Endodermal cell (in vitro differentiated cells): ENCODE results near the gene PLA2G7. TPM values are rescaled to one million over a fixed set of nuclear protein-coding genes. Genes with fewer than 3 reads are reported as not detected.
"Not testable (repeated sequence)": the region's sequence is repeated elsewhere in the genome, so short reads cannot be mapped to it uniquely, and the experiment has no call there.

Experiments used
- DNase-seq: peaks from one replicate; pipeline ENCODE4 v3.0.0-alpha.2; 2017
- H3K27ac ChIP-seq: 2 replicates; pipeline ENCODE4 v1.5.1; 2013; ENCODE audit warnings: mild to moderate bottlenecking, low read depth, low read length, moderate library complexity
- H3K27me3 ChIP-seq: 2 replicates; pipeline ENCODE4 v1.6.1; 2013; ENCODE audit warnings: mild to moderate bottlenecking, low read length, moderate library complexity; ENCODE audit not compliant: insufficient read depth, control insufficient read depth, poor library complexity, severe bottlenecking
- H3K36me3 ChIP-seq: 2 replicates; pipeline ENCODE4 v1.7.0; 2013; ENCODE audit warnings: mild to moderate bottlenecking, low read length, moderate library complexity; ENCODE audit not compliant: control insufficient read depth, insufficient read depth
- H3K4me1 ChIP-seq: one replicate; pipeline ENCODE4 v1.7.0; 2013; ENCODE audit warnings: low read length; ENCODE audit not compliant: control insufficient read depth, insufficient read depth
- H3K4me3 ChIP-seq: 2 replicates; pipeline ENCODE4 v1.5.1; 2013; ENCODE audit warnings: mild to moderate bottlenecking, low read length, moderate library complexity
- H3K9ac ChIP-seq: 2 replicates; pipeline ENCODE4 v1.6.1; 2013; ENCODE audit warnings: mild to moderate bottlenecking, low read length, moderate library complexity; ENCODE audit not compliant: poor library complexity, severe bottlenecking; ENCODE audit errors: extremely low read depth
- H3K9me3 ChIP-seq: 2 replicates; pipeline ENCODE4 v1.6.1; 2013; ENCODE audit warnings: mild to moderate bottlenecking, low read length, moderate library complexity; ENCODE audit not compliant: control insufficient read depth
- H3K27ac Mint-ChIP-seq: 2 replicates; pipeline ENCODE4 v1.8.0; 2020; ENCODE audit warnings: mixed read lengths
- H3K27me3 Mint-ChIP-seq: 2 replicates; pipeline ENCODE4 v1.8.0; 2021; ENCODE audit warnings: mild to moderate bottlenecking, mixed read lengths; ENCODE audit not compliant: insufficient read depth
- H3K36me3 Mint-ChIP-seq: 2 replicates; pipeline ENCODE4 v1.8.0; 2020; ENCODE audit warnings: low read depth, mixed read lengths
- H3K4me1 Mint-ChIP-seq: 2 replicates; pipeline ENCODE4 v1.8.0; 2020; ENCODE audit warnings: mixed read lengths
- H3K4me3 Mint-ChIP-seq: 2 replicates; pipeline ENCODE4 v1.8.0; 2020; ENCODE audit warnings: mild to moderate bottlenecking, moderate library complexity, mixed read lengths
- H3K9me3 Mint-ChIP-seq: 2 replicates; pipeline ENCODE4 v1.8.0; 2020; ENCODE audit warnings: mild to moderate bottlenecking, mixed read lengths
- CTCF ChIP-seq: fragments of 200-600 bp; sonication (generic); conservative IDR thresholded peaks from 2 replicates; pipeline ENCODE4 v1.5.0; 2021; ENCODE audit warnings: antibody characterized with exemption, mild to moderate bottlenecking
- WGBS, 2 experiments: methylation state at CpG; one replicate each; pipeline versions ENCODE4 v1.1.5 to v1.1.7; 2013; ENCODE audit warnings: missing lambda C conversion rate in 2 of 2, mixed read lengths in 1 of 2; ENCODE audit not compliant: insufficient coverage in 1 of 2, insufficient read length in 1 of 2; 5-methylcytosine and 5-hydroxymethylcytosine counted together
- total RNA-seq, 2 donors: library from RNA; stranded (reverse); fragmentation: NEBNext Ultra II Directional in 1 of 2; extraction: Animal tissue kit (Norgen Biotek cat#: 25700) in 1 of 2; gene quantifications; 2 replicates in 1 of 2; 3 replicates in 1 of 2; pipeline ENCODE4 v1.2.1, GENCODE V29; 2021

PLA2G7 gene
- total RNA-seq, 2 donors from 2014 or later = 1.1 to 3.2 TPM

DNA sequence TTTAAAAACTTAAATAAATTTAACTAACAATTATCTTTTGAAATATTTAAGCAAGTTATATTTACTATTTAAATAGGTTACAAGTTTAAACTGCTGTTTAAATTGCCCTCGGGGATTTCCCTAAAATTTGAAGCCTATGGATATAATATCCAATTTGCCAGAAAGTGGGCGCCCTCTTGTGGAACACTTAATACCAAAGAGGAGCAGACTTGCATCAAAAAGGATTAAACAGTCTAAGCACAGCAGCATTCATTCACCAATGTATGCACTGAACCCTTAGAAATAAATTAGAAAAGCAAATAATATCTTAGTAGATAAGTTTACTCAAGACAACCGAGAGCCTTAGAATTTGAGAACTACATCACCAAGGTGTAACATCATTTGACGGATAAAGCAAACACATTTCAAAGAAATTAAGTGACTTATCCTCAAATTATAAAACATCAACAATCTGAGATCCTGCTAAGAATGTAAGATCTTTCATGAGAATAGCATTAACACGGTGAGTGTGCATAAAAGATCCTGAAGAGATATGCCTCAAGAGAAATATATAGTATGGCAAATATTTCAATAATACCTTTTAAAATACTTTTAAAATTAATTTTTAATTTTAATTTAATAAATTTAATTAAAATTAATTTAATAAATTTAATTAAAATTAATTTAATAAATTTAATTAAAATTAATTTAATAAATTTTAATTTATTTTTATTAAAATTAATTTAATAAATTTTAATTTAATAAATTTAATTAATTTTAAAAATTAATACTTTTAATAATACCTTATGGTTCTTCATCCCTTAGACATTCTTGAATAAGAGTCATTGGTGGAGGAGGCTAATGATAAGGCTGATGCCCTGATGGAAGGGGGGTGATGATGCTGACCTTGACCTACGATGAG lies 46.6 kb upstream of the PLA2G7 start:
- Histone ChIP-seq H3K9me3 (no peaks in the 10 kb centered on the region), H3K36me3 (no peaks in the 10 kb centered on the region), H3K4me1 (no peaks in the 10 kb centered on the region), H3K27me3 (no peaks in the 10 kb centered on the region), H3K27ac (no peak overlapping the region), H3K9ac (no peak overlapping the region), H3K4me3 (no peak overlapping the region)
- H3K9me3 Mint-ChIP-seq = no peaks in the 10 kb centered on the region
- no peaks in the 10 kb centered on the region for H3K36me3 Mint-ChIP-seq
- no peak overlapping the region for H3K4me3 Mint-ChIP-seq
- WGBS, 2 experiments = 49 to 83% methylated on average over 1 to 5 of the region's 6 CpGs
- peak; percentile 89 for TF ChIP-seq CTCF
- H3K4me1 Mint-ChIP-seq = no peaks in the 10 kb centered on the region
- H3K27ac Mint-ChIP-seq = no peak overlapping the region
- peak; percentile 71 for DNase-seq
- peaks cover 3% of the 10 kb centered on the region for H3K27me3 Mint-ChIP-seq

- Mint-ChIP-seq H3K4me1 (no peaks in the 10 kb centered on the region), H3K4me3 (no peak overlapping the region), H3K27ac (no peak overlapping the region), H3K9me3 (peaks cover 11% of the 10 kb centered on the region), H3K27me3 (peaks cover 3% of the 10 kb centered on the region), H3K36me3 (no peaks in the 10 kb centered on the region)
- H3K27ac ChIP-seq = no peak overlapping the region
- H3K36me3 ChIP-seq = no peaks in the 10 kb centered on the region
- H3K4me3 ChIP-seq = no peak overlapping the region
- WGBS, 2 experiments = 90 to 93% methylated on average over 9 to 11 of the region's 12 CpGs
- H3K4me1 ChIP-seq = no peaks in the 10 kb centered on the region
- DNase-seq = no peak
- H3K9me3 ChIP-seq = peaks cover 6% of the 10 kb centered on the region
- H3K27me3 ChIP-seq = no peaks in the 10 kb centered on the region
- H3K9ac ChIP-seq = no peak overlapping the region
- no peak for TF ChIP-seq CTCF
These were observed 42.5 kb upstream of the PLA2G7 start for GRCh38 chr6:46777476-46778346.

DNA sequence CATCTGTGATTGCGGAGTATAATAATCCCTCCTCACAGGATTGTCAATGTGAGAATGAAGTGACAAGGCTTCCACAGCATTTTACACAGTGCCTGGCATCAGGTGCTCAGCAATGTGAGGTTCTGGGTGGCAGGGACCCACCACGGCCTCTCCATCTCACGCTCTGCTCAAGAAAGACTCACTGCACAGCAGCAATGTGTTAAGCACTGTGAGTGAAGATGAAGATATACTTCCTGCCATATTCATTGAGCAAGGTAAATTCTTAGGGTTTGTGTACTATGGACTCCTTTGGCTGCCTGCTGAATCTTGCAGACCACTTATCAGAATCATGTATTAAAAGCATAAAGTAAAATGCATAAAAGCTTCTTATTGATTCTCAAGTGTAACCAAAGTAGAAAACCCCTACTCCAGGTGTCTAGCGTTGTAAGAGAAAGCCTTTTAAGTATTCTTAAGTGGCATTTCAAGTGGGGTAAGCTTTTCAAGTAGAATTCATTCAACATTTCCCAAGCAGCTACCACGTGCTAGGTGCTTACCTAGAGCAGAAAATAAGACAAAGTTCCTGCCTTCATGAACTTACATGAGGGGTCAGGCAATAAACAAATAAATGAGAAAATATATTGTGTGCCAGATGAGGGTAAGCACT lies 41.0 kb upstream of the PLA2G7 start:
- no peaks in the 10 kb centered on the region for H3K4me1 Mint-ChIP-seq
- Histone ChIP-seq H3K27ac (no peak overlapping the region), H3K36me3 (no peaks in the 10 kb centered on the region), H3K27me3 (no peaks in the 10 kb centered on the region), H3K9me3 (peaks cover 6% of the 10 kb centered on the region), H3K9ac (no peak overlapping the region), H3K4me1 (no peaks in the 10 kb centered on the region), H3K4me3 (no peak overlapping the region)
- H3K27ac Mint-ChIP-seq = no peak overlapping the region
- TF ChIP-seq CTCF = no peak
- H3K4me3 Mint-ChIP-seq = no peak overlapping the region
- 90 to 97% methylated on average over 5 of the region's 5 CpGs for WGBS, 2 experiments
- no peak for DNase-seq
- H3K9me3 Mint-ChIP-seq = peaks cover 11% of the 10 kb centered on the region
- H3K27me3 Mint-ChIP-seq = peaks cover 3% of the 10 kb centered on the region
- H3K36me3 Mint-ChIP-seq = no peaks in the 10 kb centered on the region

GRCh38 chr6:46774736-46775135 lies 39.6 kb upstream of the PLA2G7 start:
- H3K27ac Mint-ChIP-seq, H3K27me3 ChIP-seq, H3K9ac ChIP-seq, H3K36me3 Mint-ChIP-seq, H3K4me3 Mint-ChIP-seq, H3K4me3 ChIP-seq, H3K4me1 ChIP-seq, H3K9me3 ChIP-seq, H3K27ac ChIP-seq, DNase-seq, H3K4me1 Mint-ChIP-seq, H3K36me3 ChIP-seq, H3K27me3 Mint-ChIP-seq: not testable (repeated sequence)
- peaks cover 11% of the 10 kb centered on the region for H3K9me3 Mint-ChIP-seq
- 93 to 100% methylated on average over 11 to 24 of the region's 24 CpGs for WGBS, 2 experiments
